Measurements from ENCODE around the gene NLK.
"Not testable (repeated sequence)": the region's sequence is repeated elsewhere in the genome, so short reads cannot be mapped to it uniquely, and the experiment has no call there.

Gene NLK

DNA sequence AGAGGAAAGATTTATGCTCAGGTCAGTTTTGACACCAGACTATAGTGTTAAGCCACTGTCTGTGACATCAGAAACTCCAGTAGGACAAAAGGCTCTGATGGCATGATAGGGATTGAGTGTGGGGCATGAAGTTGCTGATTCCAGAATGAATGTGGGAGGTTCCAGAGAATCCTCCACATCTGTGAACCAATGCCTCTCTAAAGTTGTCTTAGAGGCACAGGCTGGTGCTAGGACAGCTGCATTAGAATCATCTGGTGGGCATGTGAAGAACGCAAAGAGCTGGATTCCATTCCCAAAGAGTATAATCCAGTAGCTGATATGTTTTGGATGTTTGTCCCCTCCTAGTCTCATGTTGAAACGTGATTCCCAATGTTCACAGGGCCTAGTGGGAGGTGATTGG, 32.1 kb upstream of the NLK start:
- FAIRE-seq = no peak
- DNase-seq (ENCODE audit: insufficient read length) = no peak
- no peak for TF ChIP-seq POLR2A (IDR thresholded peaks at IDR 0.05; ENCODE audit: low read depth, low read length)
- TF ChIP-seq POLR2AphosphoS5 (IDR thresholded peaks at IDR 0.05; ENCODE audit: low read depth, low read length) = no peak
- no peak for TF ChIP-seq TAF1 (IDR thresholded peaks at IDR 0.05; ENCODE audit: borderline replicate concordance, low read depth, low read length)

DNA sequence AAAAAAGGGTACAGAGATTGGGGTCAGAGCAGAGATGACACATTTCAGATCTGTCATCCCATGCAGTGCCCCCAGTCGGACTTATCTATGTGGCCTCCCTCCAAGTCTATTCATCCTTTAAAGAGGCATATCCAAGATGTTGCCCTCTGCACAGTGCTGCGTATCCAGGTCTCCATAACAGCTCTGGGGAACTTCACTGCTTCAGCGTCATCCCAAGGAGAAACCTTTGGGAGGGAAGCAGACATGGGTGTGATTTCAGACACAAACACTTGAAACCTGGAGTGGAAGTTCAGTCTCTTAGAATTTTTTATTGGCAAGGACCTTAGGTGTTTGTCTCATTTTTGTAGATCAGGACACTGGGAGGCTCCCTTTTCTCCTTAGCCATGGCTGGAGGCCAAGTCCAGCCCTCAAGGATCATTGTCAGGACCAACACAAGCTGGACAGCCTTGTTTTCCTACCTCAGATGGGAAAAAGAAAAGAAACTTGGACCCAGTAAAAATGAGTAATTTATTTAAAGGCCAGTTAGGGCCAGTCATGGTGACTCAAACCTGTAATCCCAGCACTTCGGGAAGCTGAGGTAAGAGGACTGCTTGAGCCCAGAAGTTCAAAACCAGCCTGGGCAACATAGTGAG, 23.9 kb upstream of the NLK start:
- no peak for FAIRE-seq
- no peak for TF ChIP-seq POLR2A (IDR thresholded peaks at IDR 0.05; ENCODE audit: low read depth, low read length)
- no peak for TF ChIP-seq TAF1 (IDR thresholded peaks at IDR 0.05; ENCODE audit: borderline replicate concordance, low read depth, low read length)
- no peak for TF ChIP-seq POLR2AphosphoS5 (IDR thresholded peaks at IDR 0.05; ENCODE audit: low read depth, low read length)
- no peak for DNase-seq (ENCODE audit: insufficient read length)

- TF ChIP-seq TAF1 (IDR thresholded peaks at IDR 0.05; ENCODE audit: borderline replicate concordance, low read depth, low read length) (no peak), POLR2AphosphoS5 (IDR thresholded peaks at IDR 0.05; ENCODE audit: low read depth, low read length) (no peak), POLR2A (IDR thresholded peaks at IDR 0.05; ENCODE audit: low read depth, low read length) (no peak)
- FAIRE-seq = no peak
- DNase-seq (ENCODE audit: insufficient read length) = no peak
These were observed 22.0 kb upstream of the NLK start for GRCh38 chr17:28020515-28020914.

DNA sequence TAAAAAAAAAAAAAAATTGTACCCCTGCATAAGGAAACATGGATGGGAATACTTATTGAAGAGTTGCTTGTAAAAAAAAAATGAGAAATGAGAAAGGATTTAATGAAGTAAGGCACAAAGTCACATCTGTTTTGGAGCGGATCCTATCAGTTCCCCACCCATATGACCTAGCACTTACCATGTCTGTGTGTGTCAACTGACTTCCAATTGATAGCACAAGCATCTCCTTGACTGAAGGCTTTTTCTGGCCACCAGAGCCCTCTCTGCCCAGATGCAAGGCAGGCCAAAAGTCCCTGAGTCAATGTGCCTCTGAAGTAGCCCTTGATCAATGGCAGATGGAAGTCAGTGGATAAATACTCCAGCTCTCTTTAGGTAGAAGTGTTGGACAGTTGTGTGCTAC, 13.4 kb upstream of the NLK start:
- DNase-seq (ENCODE audit: insufficient read length) (no peak), FAIRE-seq (no peak)
- TF ChIP-seq TAF1 (IDR thresholded peaks at IDR 0.05; ENCODE audit: borderline replicate concordance, low read depth, low read length) = no peak
- TF ChIP-seq POLR2A (IDR thresholded peaks at IDR 0.05; ENCODE audit: low read depth, low read length) = no peak
- TF ChIP-seq POLR2AphosphoS5 (IDR thresholded peaks at IDR 0.05; ENCODE audit: low read depth, low read length) = no peak

- no peak for DNase-seq (ENCODE audit: insufficient read length)
- no peak for FAIRE-seq
These were observed 12.1 kb upstream of the NLK start for GRCh38 chr17:28030386-28030785.

DNA sequence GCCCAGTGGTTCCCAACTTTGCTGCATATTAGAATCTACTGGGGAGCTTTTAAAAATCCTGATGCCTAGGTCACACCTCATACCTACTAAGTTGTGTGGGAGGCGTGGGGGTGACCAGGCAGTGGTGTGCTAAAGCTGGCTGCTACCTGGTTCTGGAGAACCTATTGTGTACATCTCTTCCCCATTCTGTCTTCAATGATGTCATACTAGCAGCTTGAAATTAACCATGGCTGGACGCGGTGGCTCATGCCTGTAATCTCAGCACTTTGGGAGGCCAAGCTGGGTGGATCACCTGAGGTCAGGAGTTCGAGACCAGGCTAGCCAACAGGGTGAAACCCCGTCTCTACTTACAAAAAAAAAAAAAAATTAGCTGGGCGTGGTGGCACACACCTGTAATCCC, 11.3 kb upstream of the NLK start:
- no peak for TF ChIP-seq POLR2AphosphoS5 (IDR thresholded peaks at IDR 0.05; ENCODE audit: low read depth, low read length)
- TF ChIP-seq TAF1 (IDR thresholded peaks at IDR 0.05; ENCODE audit: borderline replicate concordance, low read depth, low read length) = no peak
- TF ChIP-seq POLR2A (IDR thresholded peaks at IDR 0.05; ENCODE audit: low read depth, low read length) = no peak
- DNase-seq (ENCODE audit: insufficient read length) (no peak), FAIRE-seq (no peak)

More at GRCh38 chr17:28030386-28030785, 12.1 kb upstream of the NLK start:
- TF ChIP-seq POLR2AphosphoS5 (IDR thresholded peaks at IDR 0.05; ENCODE audit: low read depth, low read length) = no peak

DNA sequence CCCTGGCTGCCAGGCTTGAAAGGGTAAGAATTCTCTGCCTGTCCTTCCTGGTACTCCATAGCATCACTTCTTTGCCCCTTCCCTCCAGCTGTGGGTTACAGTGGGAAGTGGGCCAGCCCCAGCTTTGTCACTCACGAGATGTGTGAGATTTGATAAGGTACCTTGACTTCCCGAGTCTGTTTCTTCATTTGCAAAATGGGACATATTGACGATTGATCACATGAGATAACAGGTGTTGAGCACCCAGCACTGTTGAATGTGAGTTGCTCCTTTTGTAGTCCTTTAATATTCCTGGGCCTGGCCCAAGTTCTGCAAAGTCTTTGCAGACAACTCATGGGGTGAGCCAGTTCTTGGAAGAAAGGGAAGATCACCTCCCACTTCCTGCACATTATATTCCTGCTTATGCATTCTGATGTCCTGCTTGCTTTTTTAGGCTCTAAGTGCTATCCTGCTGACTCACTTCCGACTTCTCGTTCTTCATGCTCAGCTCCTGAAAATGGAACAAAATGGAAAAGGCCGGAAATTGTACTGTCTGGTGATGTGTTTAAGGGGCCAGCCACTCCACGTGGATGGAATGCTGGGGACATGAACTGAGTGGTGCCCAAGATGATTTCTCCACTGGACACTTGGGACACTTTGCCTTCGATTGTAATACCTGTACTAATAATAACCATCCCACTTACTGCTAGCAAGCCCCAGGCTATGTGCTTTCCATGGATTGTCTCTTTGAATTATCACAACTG, 8.3 kb upstream of the NLK start:
- FAIRE-seq (no peak), DNase-seq (ENCODE audit: insufficient read length) (no peak)
- no peak for TF ChIP-seq POLR2A (IDR thresholded peaks at IDR 0.05; ENCODE audit: low read depth, low read length)
- no peak for TF ChIP-seq TAF1 (IDR thresholded peaks at IDR 0.05; ENCODE audit: borderline replicate concordance, low read depth, low read length)
- no peak for TF ChIP-seq POLR2AphosphoS5 (IDR thresholded peaks at IDR 0.05; ENCODE audit: low read depth, low read length)

DNA sequence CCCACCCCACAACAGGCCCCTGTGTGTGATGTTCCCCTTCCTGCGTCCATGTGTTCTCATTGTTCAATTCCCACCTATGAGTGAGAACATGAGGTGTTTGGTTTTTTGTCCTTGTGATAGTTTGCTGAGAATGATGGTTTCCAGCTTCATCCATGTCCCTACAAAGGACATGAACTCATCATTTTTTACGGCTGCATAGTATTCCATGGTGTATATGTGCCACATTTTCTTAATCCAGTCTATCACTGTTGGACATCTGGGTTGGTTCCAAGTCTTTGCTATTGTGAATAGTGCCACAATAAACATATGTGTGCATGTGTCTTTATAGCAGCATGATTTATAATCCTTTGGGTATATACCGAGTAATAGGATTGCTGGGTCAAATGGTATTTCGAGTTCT, 7.0 kb upstream of the NLK start:
- FAIRE-seq; DNase-seq (ENCODE audit: insufficient read length): not testable (repeated sequence)

- not testable (repeated sequence) for FAIRE-seq; DNase-seq (ENCODE audit: insufficient read length)
These were observed 6.6 kb upstream of the NLK start for GRCh38 chr17:28035884-28036283.

- no peak for DNase-seq (ENCODE audit: insufficient read length)
- FAIRE-seq = no peak
- TF ChIP-seq TAF1 (IDR thresholded peaks at IDR 0.05; ENCODE audit: borderline replicate concordance, low read depth, low read length) = no peak
These were observed 3.7 kb upstream of the NLK start for GRCh38 chr17:28038802-28039201.

GRCh38 chr17:28039251-28039650, 3.2 kb upstream of the NLK start:
- DNase-seq (ENCODE audit: insufficient read length) = no peak
- TF ChIP-seq POLR2AphosphoS5 (IDR thresholded peaks at IDR 0.05; ENCODE audit: low read depth, low read length) (no peak), POLR2A (IDR thresholded peaks at IDR 0.05; ENCODE audit: low read depth, low read length) (no peak), TAF1 (IDR thresholded peaks at IDR 0.05; ENCODE audit: borderline replicate concordance, low read depth, low read length) (no peak)
- FAIRE-seq = no peak

- no peak for DNase-seq (ENCODE audit: insufficient read length)
- TF ChIP-seq TAF1 (IDR thresholded peaks at IDR 0.05; ENCODE audit: borderline replicate concordance, low read depth, low read length) = no peak
- TF ChIP-seq POLR2A (IDR thresholded peaks at IDR 0.05; ENCODE audit: low read depth, low read length) = no peak
- no peak for TF ChIP-seq POLR2AphosphoS5 (IDR thresholded peaks at IDR 0.05; ENCODE audit: low read depth, low read length)
- no peak for FAIRE-seq
These were observed 2.1 kb upstream of the NLK start for GRCh38 chr17:28040406-28040805.

All from GM12892 (cell line).